ENCODE measurements around the gene APOA4. TPM values are rescaled to one million over a fixed set of nuclear protein-coding genes. Genes with fewer than 3 reads are reported as not detected.

APOA4 gene
- total and polyA plus RNA-seq, 2 of the 13 experiments (the other 11 are each of a cell fraction or from before 2014, with no cell fraction given) = 3.8 to 7.2 TPM

- TF ChIP-seq TEAD3 (CRISPR knock-in tag; optimal IDR thresholded peaks at IDR 0.05; ENCODE audit: borderline replicate concordance) (no peak), MYNN (CRISPR knock-in tag; IDR thresholded peaks at IDR 0.05; ENCODE audit: low read depth) (no peak), MTA1 (CRISPR knock-in tag; IDR thresholded peaks at IDR 0.05; ENCODE audit: borderline replicate concordance) (no peak), GFI1 (CRISPR knock-in tag; IDR thresholded peaks at IDR 0.05; ENCODE audit: borderline replicate concordance) (peak; percentile 49; the same call in 1 of the 2 replicates), ZNF121 (CRISPR knock-in tag; IDR thresholded peaks at IDR 0.05) (no peak), TBP (CRISPR knock-in tag; IDR thresholded peaks at IDR 0.05) (no peak), KAT7 (CRISPR knock-in tag; IDR thresholded peaks at IDR 0.05; ENCODE audit: borderline replicate concordance) (peak; percentile 84; the same call in 1 of the 2 replicates), PAWR (CRISPR knock-in tag; IDR thresholded peaks at IDR 0.05; ENCODE audit: borderline replicate concordance) (no peak), HNRNPH1 (optimal IDR thresholded peaks at IDR 0.05; ENCODE audit: low read depth, low read length) (no peak), MED1 (CRISPR knock-in tag; IDR thresholded peaks at IDR 0.05) (peak; percentile 89), SSRP1 (CRISPR knock-in tag; IDR thresholded peaks at IDR 0.05) (0 out of 2 replicates have a peak, but pooled peaks have one; percentile 80), ZNF160 (CRISPR knock-in tag; IDR thresholded peaks at IDR 0.05) (no peak), ZNF615 (CRISPR knock-in tag; IDR thresholded peaks at IDR 0.05; ENCODE audit: borderline replicate concordance) (no peak), CEBPG (CRISPR knock-in tag; IDR thresholded peaks at IDR 0.05) (peak; percentile 27; the same call in 1 of the 2 replicates), KLF11 (CRISPR knock-in tag; IDR thresholded peaks at IDR 0.05) (no peak), ZNF383 (CRISPR knock-in tag; IDR thresholded peaks at IDR 0.05; ENCODE audit: borderline replicate concordance) (no peak), SAFB2 (CRISPR knock-in tag; IDR thresholded peaks at IDR 0.05; ENCODE audit: borderline replicate concordance, low read depth) (no peak), ZNF225 (CRISPR knock-in tag; IDR thresholded peaks at IDR 0.05) (peak; percentile 55), MBD4 (IDR thresholded peaks at IDR 0.05; ENCODE audit: borderline replicate concordance, low read length) (no peak)
- TF ChIP-seq, protein P1, sequence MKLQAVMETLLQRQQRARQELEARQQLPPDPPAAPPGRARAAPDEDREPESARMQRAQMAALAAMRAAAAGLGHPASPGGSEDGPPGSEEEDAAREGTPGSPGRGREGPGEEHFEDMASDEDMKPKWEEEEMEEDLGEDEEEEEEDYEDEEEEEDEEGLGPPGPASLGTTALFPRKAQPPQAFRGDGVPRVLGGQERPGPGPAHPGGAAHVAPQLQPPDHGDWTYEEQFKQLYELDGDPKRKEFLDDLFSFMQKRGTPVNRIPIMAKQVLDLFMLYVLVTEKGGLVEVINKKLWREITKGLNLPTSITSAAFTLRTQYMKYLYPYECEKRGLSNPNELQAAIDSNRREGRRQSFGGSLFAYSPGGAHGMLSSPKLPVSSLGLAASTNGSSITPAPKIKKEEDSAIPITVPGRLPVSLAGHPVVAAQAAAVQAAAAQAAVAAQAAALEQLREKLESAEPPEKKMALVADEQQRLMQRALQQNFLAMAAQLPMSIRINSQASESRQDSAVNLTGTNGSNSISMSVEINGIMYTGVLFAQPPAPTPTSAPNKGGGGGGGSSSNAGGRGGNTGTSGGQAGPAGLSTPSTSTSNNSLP (IDR thresholded peaks at IDR 0.05; ENCODE audit: low read depth, low read length) = no peak
- TF ChIP-seq, protein P2, sequence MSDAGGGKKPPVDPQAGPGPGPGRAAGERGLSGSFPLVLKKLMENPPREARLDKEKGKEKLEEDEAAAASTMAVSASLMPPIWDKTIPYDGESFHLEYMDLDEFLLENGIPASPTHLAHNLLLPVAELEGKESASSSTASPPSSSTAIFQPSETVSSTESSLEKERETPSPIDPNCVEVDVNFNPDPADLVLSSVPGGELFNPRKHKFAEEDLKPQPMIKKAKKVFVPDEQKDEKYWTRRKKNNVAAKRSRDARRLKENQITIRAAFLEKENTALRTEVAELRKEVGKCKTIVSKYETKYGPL (CRISPR knock-in tag; IDR thresholded peaks at IDR 0.05) = no peak
- TF ChIP-seq, protein P3, sequence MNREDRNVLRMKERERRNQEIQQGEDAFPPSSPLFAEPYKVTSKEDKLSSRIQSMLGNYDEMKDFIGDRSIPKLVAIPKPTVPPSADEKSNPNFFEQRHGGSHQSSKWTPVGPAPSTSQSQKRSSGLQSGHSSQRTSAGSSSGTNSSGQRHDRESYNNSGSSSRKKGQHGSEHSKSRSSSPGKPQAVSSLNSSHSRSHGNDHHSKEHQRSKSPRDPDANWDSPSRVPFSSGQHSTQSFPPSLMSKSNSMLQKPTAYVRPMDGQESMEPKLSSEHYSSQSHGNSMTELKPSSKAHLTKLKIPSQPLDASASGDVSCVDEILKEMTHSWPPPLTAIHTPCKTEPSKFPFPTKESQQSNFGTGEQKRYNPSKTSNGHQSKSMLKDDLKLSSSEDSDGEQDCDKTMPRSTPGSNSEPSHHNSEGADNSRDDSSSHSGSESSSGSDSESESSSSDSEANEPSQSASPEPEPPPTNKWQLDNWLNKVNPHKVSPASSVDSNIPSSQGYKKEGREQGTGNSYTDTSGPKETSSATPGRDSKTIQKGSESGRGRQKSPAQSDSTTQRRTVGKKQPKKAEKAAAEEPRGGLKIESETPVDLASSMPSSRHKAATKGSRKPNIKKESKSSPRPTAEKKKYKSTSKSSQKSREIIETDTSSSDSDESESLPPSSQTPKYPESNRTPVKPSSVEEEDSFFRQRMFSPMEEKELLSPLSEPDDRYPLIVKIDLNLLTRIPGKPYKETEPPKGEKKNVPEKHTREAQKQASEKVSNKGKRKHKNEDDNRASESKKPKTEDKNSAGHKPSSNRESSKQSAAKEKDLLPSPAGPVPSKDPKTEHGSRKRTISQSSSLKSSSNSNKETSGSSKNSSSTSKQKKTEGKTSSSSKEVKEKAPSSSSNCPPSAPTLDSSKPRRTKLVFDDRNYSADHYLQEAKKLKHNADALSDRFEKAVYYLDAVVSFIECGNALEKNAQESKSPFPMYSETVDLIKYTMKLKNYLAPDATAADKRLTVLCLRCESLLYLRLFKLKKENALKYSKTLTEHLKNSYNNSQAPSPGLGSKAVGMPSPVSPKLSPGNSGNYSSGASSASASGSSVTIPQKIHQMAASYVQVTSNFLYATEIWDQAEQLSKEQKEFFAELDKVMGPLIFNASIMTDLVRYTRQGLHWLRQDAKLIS (CRISPR knock-in tag; IDR thresholded peaks at IDR 0.05) = no peak
- TF ChIP-seq, protein P4, sequence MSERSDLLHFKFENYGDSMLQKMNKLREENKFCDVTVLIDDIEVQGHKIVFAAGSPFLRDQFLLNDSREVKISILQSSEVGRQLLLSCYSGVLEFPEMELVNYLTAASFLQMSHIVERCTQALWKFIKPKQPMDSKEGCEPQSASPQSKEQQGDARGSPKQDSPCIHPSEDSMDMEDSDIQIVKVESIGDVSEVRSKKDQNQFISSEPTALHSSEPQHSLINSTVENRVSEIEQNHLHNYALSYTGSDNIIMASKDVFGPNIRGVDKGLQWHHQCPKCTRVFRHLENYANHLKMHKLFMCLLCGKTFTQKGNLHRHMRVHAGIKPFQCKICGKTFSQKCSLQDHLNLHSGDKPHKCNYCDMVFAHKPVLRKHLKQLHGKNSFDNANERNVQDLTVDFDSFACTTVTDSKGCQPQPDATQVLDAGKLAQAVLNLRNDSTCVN (CRISPR knock-in tag; IDR thresholded peaks at IDR 0.05; ENCODE audit: borderline replicate concordance) = no peak
These were observed 31.9 kb downstream of the APOA4 start (continued) for GRCh38 chr11:116791002-116791812.

Measured in HepG2 (cell line).